ENCODE measurements around the gene PSMA7.

Gene PSMA7

GRCh38 chr20:62138204-62138543, 5.0 kb downstream of the PSMA7 start:
- no peak for DNase-seq (ENCODE audit: low spot score)
- in situ Hi-C loops (cut with MboI; ENCODE audit: low pct_unique_long_range_greater_than_20kb, low sequenced_read_pairs, unreplicated experiment) = no loop called here
- TF ChIP-seq CTCF (IDR thresholded peaks at IDR 0.05; ENCODE audit: extremely low read depth, insufficient read depth, missing control alignments) = no peak

GRCh38 chr20:62137478-62138203, 5.6 kb downstream of the PSMA7 start:
- in situ Hi-C loops (cut with MboI; ENCODE audit: low pct_unique_long_range_greater_than_20kb, low sequenced_read_pairs, unreplicated experiment) = no loop called here
- DNase-seq (ENCODE audit: low spot score) = no peak
- TF ChIP-seq CTCF (IDR thresholded peaks at IDR 0.05; ENCODE audit: extremely low read depth, insufficient read depth, missing control alignments) = no peak

GRCh38 chr20:62137092-62137384, 6.2 kb downstream of the PSMA7 start:
- no peak for TF ChIP-seq CTCF (IDR thresholded peaks at IDR 0.05; ENCODE audit: extremely low read depth, insufficient read depth, missing control alignments)
- in situ Hi-C loops (cut with MboI; ENCODE audit: low pct_unique_long_range_greater_than_20kb, low sequenced_read_pairs, unreplicated experiment) = no loop called here
- no peak for DNase-seq (ENCODE audit: low spot score)

- peak; percentile 72 for DNase-seq (ENCODE audit: low spot score)
- in situ Hi-C loops (cut with MboI; ENCODE audit: low pct_unique_long_range_greater_than_20kb, low sequenced_read_pairs, unreplicated experiment) = no loop called here
- peak; percentile 81 for TF ChIP-seq CTCF (IDR thresholded peaks at IDR 0.05; ENCODE audit: extremely low read depth, insufficient read depth, missing control alignments)
Observed at GRCh38 chr20:62136283-62137091, 6.7 kb downstream of the PSMA7 start.

GRCh38 chr20:62135573-62136266, 7.5 kb downstream of the PSMA7 start:
- in situ Hi-C loops (cut with MboI; ENCODE audit: low pct_unique_long_range_greater_than_20kb, low sequenced_read_pairs, unreplicated experiment) = no loop called here

More at GRCh38 chr20:62135573-62136266, 7.5 kb downstream of the PSMA7 start:
- no peak for DNase-seq (ENCODE audit: low spot score)
- TF ChIP-seq CTCF (IDR thresholded peaks at IDR 0.05; ENCODE audit: extremely low read depth, insufficient read depth, missing control alignments) = no peak

Measured in GM13977 (cell line).